Activated CD8-positive, alpha-beta memory T cell treated with anti-CD3 and anti-CD28 coated beads for 36 hours (primary cell): ENCODE measurements around the gene KATNBL1. TPM values are rescaled to one million over a fixed set of nuclear protein-coding genes. Genes with fewer than 3 reads are reported as not detected.

ENCODE experiments used
- total RNA-seq, 2 experiments: library from RNA; stranded (reverse); gene quantifications; one replicate each; pipeline ENCODE4 v1.2.3, GENCODE V29; 2021

Gene KATNBL1
- total RNA-seq, 2 experiments from 2014 or later = 34.1 to 42.6 TPM

Other genes starting within 250 kb of the KATNBL1 start
- not detected for gene CHRM5, start 241.6 kb downstream of the KATNBL1 start, total RNA-seq
- 10 to 100 TPM; 21.4 to 21.8 TPM for gene AVEN, start 170.9 kb downstream of the KATNBL1 start, total RNA-seq
- gene EMC7, start 108.2 kb downstream of the KATNBL1 start, total RNA-seq = 10 to 100 TPM; 70.6 to 80.2 TPM
- gene PGBD4, start 108.0 kb downstream of the KATNBL1 start, total RNA-seq = 1 to 10 TPM; 2.9 to 3.4 TPM
- 100 to 1,000 TPM; 111 to 114 TPM for gene EMC4, start 14.9 kb upstream of the KATNBL1 start, total RNA-seq
- gene SLC12A6, start 127.7 kb upstream of the KATNBL1 start, total RNA-seq = 10 to 100 TPM; 22.7 to 23.0 TPM
- 100 to 1,000 TPM; 311 to 328 TPM for gene NOP10, start 133.0 kb upstream of the KATNBL1 start, total RNA-seq
- not detected for gene NUTM1, start 133.2 kb upstream of the KATNBL1 start, total RNA-seq
- 10 to 100 TPM; 60.1 to 68.0 TPM for gene LPCAT4, start 157.1 kb upstream of the KATNBL1 start, total RNA-seq
- gene GOLGA8A, start 227.7 kb upstream of the KATNBL1 start, total RNA-seq = 100 to 1,000 TPM; 146 to 147 TPM